NCI-H1048 (cell line): ENCODE data around the gene MTSS2.

ENCODE experiments used
- DNase-seq: peaks from one replicate; lab custom pipeline; 2025; lab: John Stamatoyannopoulos, UW

Gene MTSS2

DNA sequence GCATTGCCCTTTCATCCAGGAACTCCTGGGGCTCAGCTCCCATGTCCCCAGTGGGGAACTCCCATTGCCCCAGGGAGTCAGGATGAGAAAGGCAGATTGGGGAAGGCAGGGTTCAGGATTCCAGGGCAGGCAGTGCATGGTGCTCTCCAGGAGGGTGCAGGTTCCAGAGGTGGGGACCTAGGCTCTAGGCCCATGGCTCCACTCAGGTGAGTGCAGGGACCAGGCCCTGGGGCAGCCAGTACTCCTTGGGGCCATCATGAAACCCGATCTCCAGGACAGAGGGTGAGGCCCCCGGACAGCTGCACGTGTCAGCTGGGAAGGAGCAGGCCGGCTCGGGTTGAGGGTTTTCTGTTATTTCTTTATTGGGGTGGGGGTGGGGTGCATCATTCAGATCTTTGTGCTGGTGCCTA, 1.3 kb upstream of the MTSS2 start:
- no peak for DNase-seq

DNA sequence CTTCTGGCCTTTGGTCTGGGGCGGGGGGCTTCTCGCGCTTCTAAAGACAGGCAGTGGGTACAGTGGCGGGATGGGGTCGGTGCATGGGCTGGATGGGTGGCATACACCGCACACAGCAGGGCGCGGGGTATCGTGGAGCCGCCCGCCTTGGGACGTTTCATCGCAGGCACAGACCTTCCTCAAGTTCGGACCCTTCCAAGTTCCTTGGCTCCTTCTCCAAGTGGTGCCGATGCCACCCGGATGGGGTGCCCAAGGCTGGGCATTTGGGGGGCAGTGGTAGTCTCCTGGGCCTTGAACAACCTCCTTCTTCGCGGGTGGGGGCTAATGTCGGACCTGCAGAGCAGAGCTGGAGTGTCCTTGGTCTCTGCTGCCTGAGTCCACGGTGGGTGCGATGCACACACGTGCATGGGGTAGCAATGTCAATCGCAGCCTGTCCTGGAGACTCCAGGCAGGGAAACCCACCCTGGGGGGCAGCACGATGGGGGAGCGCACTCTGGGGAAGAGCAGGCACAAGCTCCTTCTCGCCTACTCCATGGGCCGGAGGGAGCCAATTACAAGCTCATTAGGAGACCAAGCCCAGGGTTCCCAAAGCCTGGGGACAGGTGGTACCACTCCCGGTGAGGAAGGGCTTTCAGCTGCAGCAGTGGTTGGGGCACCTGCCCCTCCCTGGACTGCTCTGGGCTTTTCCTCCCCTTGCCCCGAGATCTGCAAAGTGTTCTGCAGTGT, 686 bp upstream of the MTSS2 start:
- DNase-seq: no peak

GRCh38 chr16:70685061-70685937, 554 bp downstream of the MTSS2 start:
- no peak for DNase-seq

- DNase-seq: no peak
Observed at GRCh38 chr16:70684146-70685060, 1.4 kb downstream of the MTSS2 start.

DNA sequence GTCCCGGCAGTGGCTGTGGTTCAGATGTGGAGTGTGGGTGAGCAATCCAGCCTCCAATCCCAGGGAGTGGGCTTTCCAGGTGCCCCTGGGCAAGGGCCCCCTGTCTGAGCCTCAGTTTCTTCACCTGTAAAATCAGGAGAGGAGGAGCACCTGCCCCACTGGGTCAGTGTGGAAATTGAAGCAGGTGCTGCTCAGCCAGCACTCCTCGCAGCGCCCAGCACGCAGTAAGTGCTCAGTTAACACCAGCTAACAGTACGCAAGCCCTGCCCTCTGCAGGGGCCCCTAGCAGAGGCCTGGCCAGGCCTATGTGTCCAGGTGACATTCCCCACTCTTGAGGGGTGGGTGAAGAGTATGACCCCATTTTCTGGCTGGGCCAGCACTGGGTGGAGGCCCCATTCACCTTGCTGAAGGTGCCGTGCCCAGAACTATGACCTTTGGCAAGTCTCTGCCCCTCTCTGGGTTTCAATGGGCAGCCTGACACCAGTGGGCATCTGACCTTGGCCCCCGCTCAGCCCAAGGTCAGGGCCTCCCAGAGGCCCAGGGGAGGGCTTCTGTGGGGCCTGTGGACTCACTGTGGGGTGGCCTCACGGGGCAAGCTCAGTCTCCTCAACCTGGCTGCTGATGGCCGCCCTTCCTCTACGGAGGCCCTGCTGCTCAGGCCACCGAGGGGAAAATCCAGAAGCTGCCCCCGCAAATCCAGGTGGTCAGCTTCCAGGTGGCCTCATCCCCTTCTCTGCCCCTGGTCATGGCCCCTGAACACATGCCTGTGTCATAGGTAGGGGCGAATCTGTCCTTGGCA, 2.5 kb downstream of the MTSS2 start:
- no peak for DNase-seq

GRCh38 chr16:70682239-70683145, 3.4 kb downstream of the MTSS2 start:
- no peak for DNase-seq

DNA sequence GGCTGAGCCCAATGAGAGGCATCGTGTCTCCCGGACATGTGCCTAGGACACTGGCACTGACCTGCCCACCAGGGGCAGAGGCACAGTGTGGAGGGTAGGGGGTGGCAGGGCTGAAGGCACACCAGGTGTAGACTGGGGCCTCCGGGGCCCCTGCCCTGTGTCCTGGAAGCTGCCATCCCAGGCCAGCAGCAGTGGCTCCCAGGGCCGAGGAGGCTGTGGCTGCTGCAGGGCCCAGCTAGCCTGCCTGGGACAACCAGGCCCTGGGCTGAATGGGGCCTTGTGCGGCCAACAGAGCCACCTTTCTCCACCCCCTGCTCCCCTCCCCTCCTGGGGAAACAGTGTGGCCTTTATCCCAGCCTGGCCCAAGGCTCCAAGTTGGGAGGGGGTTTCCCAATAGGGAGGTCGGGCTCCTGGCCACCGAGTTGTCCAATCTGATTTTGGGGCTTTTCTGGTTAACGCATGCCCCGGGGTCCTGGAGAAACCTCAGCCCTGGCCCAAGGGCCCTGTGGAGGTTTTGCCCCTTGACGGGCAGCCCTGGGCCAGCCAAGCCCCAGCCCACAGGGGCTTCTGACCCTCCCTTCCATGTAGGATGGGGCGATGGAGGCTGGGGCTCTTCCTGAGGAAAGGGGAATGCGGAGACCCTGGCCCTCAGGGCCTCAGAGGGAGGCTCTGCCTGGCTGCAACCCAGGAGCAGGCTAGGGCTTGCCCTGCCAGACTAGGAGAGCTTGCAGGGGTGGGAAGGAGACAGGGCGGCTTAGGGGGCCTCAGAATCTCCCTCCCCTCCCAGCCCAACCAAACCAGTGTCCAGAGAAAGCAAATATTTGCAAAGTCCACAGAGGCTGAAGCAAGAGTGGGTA, 4.2 kb downstream of the MTSS2 start:
- DNase-seq: no peak

GRCh38 chr16:70680495-70681381, 5.1 kb downstream of the MTSS2 start:
- no peak for DNase-seq

DNA sequence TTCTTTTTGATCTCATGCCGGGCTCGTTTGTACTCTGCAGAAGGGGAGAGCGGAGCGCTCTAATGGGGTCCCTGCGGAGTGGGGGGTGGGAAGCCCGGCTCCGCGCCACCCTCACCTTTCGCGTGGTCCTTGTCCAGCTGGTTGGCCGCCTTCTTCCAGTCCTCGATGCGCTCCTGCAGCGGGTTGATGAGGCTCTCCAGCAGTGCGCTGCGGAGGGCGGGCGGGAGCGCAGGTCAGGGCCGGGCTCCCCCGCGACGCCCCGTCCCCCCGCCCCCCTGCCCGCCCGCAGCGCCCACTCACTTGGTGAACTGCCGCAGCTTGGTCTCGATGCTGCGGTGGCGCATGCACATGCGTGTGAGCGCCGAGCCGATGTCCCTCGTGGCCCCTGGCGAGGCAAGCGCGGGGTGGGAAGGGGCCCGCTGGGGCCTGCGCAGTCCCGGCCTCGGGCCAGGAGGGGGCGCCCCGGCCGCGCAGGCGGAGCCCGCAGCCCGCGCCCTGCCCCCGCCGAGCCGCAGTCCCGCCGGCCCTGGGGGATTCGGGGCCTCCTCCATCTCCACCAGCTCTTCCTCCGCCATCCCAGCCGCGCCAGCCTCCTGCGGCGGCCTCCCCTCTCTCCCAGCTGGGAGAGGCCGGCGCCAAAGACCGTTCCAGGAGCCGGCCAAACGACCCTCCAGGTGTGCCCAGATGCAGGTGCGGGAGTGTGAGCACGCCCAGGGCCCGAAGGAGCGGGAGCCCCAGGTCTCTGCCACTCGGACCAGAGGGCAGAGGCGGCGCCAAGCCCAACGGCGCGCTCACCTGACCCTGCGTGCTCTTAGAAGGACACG, 6.0 kb downstream of the MTSS2 start:
- no peak for DNase-seq

GRCh38 chr16:70678898-70679670, 6.8 kb downstream of the MTSS2 start:
- DNase-seq: no peak

DNA sequence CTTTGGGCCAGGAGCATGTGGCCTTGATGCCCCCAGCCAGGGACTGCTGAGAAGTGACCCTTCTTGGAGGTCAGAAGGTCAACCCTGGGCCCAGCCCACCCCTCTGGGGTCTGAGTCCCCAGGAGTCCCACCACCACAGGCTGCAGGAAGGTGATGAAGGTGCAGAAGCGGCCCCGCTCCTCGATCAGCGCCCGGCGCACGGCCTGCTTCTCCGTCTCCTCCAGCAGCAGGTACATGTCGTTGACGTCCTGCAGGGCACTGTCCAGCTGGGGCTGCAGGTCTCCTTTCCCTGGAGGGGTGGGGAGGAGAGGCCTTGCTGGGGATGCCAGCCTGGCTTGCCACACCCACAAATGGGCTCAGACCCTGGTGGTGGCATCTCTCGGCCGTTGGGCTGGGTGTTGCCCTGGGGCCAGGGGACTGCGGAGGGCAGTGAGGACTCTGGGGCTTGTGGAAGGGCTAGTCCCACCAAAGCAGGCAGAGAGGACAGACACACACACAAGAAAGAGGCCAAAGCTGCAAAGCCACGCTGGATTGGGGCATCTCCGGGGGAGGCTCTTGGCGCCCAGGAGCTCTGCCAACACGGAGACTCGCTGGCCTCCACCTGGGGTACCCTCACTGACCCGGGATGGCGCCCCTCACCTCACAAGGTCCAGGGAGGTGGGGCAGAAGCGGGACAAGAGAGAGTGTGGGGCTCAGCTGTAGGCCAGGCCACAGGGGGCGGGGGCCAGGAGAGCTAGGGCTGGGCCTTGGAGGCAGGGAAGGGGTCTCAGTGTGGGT, 7.5 kb downstream of the MTSS2 start:
- DNase-seq: no peak

- DNase-seq: no peak
Observed at GRCh38 chr16:70677499-70678120, 8.2 kb downstream of the MTSS2 start.

DNA sequence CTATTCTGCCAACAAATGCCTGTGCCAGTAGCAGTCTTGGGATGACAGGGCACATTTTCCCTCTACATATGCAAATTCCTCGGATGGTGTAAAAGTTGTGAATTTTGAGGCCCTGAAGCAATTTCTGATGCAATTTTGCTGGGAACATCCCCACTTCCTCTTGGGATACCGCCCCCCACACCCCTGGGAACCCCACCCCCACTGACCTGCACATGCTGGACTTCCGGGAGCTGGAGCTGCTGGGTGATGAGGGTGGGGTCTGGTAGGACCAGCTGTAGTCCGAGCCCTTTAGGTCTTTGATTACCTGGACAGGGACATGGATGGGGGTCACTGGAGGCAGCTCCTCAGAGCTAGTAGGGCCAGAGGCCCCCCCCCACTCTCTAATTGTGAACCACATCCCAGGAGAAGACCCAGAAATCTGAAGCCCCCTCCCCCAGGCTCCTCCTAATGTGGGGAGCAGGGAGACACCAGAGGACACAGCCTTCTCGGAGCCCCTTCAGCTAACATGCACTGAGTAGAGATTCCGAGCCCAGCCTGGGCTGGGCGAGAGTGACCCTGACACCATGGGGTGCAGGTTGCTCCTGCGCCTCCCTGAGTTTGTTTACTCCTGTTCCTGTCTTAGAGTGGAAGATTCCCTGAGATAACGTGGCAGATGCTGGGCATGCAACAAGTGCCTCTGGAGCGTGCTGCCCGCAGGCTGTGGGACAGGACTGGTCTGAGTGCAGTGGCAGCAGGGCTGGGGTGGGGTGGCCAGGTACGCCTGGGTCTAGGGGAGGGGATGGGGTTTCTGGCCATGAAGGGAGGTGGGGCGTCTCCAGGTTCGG, 9.0 kb downstream of the MTSS2 start:
- no peak for DNase-seq

DNA sequence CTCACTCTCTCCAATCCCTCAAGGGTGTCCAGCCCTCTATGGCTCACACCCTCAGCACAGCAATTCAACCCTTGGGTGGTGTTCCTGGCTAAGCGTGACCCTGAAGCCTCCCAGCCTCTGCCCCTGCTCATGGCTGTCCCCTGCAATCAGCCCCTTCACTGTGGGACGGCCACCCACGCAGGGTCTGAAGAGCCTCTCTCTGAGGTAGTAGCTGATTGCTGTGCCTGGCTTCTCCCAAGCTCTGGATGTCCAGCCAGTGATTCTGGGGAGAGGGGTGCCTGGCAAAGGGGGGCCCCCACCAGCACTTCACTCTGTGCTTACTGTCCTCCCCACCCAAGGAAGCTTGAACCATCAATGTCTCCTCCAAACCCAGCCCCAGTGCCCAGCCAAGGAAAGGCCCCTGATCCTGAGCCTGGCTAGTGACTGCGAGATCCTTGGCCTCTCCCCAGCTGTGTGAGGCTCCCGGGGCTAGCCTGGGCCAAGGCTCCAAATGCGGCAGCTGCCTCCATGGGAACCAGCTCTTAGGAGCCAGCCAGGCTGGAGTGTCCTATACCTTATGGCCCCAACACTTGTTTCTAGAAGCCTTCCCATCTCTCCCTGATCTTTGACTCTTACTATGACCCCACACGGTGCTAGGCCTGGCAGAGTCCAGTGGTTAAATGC, 9.9 kb downstream of the MTSS2 start:
- DNase-seq: no peak
